GM19328 (cell line): ENCODE results near the gene IAPP.
"Not testable (repeated sequence)": the region's sequence is repeated elsewhere in the genome, so short reads cannot be mapped to it uniquely, and the experiment has no call there.

Source experiments
- ATAC-seq: cut with Tn5 transposase; IDR thresholded peaks from one replicate; pipeline ENCODE4 v1.9.1; 2021; ENCODE audit warnings: mild to moderate bottlenecking, moderate library complexity; ENCODE audit not compliant: unreplicated experiment

Gene IAPP

DNA sequence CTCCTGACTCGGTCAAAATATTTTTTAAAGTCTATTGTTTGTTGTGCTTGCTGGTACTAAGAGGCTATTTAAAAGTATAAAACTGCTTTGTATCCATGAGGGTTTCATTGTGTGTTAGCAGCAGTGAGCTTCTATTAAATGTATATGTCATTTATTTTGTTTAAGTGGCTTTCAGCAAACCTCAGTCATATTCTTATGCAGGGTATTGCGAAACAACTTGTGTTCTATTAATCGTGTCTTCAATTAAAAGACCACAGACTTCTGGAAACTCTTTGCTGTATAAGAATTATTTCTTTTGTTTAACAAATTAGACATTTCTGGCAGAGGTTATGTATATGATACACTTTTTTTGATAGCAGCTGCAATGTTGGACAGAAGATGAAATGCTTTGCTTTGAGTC lies 6.5 kb downstream of the IAPP start:
- ATAC-seq = no peak

DNA sequence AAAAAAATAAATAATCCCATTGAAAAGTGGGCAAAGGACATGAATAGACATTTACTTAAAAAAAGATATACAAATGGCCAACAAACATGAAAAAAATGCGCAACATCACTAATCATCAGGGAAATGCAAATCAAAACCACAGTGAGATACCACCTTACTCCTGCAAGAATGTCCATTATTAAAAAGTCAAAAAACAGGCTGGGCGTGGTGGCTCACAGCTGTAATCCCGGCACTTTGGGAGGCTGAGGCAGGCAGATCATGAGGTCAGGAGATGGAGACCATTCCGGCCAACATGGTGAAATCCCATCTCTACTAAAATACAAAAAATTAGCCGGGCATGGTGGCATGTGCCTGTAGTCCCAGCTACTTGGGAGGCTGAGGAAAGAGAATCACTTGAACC lies 8.6 kb downstream of the IAPP start:
- ATAC-seq = not testable (repeated sequence)

DNA sequence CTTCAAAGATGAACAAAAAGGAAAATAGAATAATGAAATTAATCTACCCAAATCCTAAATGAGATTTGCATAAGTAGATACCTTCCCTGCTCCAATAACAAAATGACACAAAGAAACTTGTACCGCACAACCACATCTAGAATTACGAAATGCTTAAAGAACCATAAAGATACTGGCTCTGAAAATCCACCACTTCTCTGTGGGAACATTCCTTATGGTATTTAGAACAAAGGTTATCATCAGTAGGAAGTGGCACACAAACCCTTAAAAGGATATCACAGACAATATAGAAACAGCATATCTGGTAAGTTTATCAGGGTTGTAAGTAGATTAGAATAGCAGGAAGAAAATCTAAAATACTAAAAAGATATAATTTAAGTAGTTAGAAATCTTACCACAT lies 11.6 kb downstream of the IAPP start:
- ATAC-seq = no peak

DNA sequence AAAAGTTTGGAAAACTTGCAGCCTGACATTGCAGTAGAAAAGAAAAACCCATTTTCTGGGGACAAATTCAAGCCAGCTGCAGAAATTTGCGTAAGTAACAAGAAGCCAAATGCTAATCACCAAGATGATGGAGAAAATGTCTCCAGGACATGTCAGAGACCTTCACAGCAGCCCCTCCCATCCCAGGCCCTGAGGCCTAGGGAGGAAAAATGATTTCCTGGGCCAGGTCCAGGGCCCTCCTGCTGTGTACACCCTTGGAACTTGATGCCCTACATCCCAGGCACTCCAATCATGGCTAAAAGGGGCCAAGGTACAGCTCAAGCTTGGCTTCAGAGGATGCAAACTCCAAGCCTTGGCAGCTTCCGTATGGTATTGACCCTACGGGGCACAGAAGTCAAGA lies 14.5 kb downstream of the IAPP start:
- no peak for ATAC-seq

DNA sequence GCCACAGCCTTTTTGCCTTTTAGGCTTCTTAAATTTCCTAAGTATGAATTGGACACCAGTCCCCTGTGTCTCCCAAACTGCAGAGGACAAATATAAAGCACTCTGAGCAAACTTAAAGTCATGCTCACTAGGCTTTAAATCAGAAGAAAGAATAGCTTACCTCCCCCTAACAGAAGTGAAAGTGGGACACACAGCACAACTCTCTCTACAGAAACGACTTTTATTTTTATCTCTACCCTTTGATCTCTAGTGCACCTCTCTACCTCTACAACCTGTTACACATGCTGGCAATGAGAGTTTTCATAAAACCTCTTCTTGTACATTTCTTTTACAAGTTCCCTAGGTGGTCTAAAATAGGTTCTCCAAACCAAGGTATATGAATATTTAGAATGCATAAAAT lies 19.7 kb downstream of the IAPP start:
- no peak for ATAC-seq

DNA sequence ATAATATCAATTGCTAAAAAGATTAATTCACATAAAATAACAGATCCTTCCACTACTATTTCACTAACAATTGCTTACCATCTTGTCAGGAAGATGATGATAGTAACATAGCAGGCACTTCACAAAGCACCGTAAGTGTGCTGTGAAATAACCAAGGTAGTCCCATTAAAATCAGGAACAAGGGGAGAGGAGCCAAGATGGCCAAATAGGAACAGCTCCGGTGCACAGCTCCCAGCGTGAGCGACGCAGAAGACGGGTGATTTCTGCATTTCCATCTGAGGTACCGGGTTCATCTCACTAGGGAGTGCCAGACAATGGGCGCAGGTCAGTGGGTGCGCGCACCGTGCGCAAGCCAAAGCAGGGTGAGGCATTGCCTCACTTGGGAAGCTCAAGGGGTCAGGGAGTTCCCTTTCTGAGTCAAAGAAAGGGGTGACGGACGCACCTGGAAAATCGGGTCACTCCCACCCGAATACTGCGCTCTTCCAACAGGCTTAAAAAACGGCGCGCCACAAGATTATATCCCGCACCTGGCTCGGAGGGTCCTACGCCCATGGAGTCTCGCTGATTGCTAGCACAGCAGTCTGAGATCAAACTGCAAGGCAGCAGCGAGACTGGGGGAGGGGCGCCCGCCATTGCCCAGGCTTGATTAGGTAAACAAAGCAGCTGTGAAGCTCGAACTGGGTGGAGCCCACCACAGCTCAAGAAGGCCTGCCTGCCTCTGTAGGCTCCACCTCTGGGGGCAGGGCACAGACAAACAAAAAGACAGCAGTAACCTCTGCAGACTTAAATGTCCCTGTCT lies 22.3 kb downstream of the IAPP start:
- not testable (repeated sequence) for ATAC-seq

DNA sequence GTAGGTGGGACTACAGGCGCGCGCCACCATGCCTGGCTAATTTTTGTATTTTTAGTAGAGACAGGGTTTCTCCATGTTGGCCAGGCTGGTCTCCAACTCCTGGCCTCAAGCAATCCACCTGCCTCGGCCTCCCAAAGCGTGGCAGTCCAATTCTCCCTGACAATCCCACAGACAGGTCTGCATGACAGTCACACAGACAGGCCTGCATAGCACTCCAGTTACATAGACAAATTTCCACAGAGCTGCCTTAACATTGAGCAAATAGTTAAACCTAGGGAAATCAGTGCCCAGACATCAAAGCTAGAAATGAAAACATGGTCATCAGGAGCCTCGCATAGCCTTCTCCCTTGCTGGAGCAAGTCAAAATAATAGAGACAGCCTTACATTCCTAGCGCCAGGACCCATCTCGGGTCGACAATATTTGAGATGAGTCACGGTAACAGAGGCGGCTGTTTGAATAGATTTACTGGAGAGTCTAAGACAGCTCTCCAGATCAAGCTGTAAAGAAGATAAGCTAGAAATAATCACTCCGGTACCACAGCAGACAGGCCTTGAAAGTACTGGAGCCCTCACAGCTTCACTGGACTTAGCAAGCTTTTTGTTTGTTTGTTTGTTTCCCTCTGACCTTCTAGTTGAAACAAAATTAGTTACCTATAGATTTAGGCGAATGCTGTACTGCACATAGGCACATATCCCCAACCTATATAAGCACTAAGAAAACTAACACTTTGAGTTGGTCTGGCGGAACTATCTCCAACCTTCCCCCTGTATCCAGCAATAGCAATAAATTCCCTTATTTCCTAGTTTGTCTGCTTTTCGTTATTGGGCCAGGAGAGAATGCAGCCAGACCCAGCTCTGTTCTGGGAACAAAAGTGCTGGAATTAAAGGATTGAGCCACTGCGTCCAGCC lies 40.9 kb downstream of the IAPP start:
- ATAC-seq = no peak

DNA sequence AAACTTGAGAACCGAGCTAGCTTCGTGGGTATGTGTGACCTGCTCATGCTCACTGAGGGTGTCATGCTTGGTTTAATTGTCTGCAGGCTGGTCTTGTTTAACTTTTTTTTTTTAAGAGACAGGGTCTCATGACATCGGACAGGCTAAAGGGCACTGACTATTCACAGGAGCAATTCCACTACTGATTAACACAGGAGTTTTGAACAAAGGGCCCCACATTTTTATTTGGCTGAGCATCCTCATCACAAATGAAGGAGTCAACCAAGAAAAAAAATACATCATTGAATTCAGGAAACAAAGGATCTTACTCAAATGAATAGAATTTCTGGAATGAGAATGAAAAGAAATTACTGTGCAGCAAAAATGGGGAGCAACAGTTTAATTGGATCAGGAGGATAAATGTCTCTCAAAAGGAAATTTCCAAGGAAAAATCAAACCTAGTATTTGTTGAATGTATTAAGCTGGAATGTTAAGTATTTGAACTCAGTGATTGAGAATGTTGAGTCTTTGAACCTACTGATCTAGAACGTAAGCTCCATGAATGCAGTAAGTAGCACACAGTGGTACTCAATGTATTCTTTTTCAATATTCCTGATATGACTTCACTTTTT lies 43.9 kb downstream of the IAPP start:
- no peak for ATAC-seq

DNA sequence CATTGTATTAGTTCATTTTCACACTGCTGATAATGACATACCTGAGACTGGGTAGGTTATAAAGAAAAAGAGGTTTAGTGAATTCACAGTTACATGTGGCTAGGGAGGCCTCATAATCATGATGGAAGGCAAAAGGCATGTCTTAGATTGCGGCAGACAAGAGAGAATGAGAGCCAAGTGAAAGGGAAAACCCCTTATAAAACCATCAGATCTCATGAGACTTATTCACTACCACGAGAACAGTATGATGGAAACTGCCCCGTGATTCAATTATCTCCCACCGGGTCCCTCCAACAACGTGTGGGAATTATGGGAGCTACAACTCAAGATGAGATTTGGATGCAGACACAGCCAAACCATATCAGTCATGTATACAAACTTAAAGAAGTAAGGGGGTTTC lies 45.7 kb downstream of the IAPP start:
- not testable (repeated sequence) for ATAC-seq

DNA sequence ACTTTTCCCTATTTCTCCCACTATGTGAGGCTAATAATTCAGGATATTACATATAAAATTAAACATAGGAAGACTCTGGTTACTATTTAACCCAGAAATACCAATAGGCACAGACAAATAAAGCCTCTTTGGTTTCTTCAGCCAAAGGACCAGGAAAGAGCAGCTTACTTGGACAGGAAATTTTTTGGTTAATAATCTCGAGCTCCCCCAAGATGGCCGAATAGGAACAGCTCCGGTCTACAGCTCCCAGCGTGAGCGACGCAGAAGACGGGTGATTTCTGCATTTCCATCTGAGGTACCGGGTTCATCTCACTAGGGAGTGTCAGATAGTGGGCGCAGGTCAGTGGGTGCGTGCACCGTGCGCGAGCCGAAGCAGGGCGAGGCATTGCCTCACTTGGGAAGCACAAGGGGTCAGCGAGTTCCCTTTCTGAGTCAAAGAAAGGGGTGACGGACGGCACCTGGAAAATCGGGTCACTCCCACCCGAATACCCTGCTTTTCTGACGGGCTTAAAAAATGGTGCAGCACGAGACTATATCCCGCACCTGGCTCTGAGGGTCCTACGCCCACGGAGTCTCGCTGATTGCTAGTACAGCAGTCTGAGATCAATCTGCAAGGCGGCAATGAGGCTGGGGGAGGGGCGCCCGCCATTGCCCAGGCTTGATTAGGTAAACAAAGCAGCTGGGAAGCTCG lies 46.5 kb downstream of the IAPP start:
- not testable (repeated sequence) for ATAC-seq

DNA sequence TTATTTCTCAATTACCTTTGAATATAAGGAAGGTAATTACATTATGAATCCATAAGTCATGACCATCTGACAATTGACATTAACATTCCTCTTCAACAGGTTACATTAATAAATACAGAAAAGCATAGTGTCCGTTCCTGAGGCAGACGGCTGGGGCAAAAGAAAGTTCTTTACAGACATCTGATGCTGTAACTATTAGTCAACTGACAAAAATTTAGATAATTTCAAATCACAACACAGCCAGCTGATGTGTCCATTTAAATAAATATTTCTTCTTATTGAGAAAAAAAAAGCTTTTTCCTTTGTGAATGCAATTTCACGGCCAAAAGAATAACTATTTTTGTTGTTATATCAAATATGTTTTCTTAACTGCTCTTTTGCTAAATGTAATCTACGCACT lies 55.5 kb downstream of the IAPP start:
- ATAC-seq = no peak
